Endothelial cell (in vitro differentiated cells): ENCODE data around the gene PSME3IP1. TPM values are rescaled to one million over a fixed set of nuclear protein-coding genes. Genes with fewer than 3 reads are reported as not detected.

Source experiments
- DNase-seq: peaks from one replicate; pipeline ENCODE4 v3.0.0; 2021; ENCODE audit warnings: low spot score
- H3K27ac Mint-ChIP-seq: one replicate; pipeline ENCODE4 v1.8.0; 2021; ENCODE audit warnings: mixed read lengths, inconsistent platforms; ENCODE audit not compliant: unreplicated experiment
- H3K27me3 Mint-ChIP-seq: one replicate; pipeline ENCODE4 v1.8.0; 2021; ENCODE audit warnings: mild to moderate bottlenecking, moderate library complexity, mixed read lengths, inconsistent platforms; ENCODE audit not compliant: unreplicated experiment
- H3K36me3 Mint-ChIP-seq: one replicate; pipeline ENCODE4 v1.8.0; 2021; ENCODE audit warnings: mild to moderate bottlenecking, low read depth, mixed read lengths, inconsistent platforms; ENCODE audit not compliant: unreplicated experiment
- H3K4me1 Mint-ChIP-seq: one replicate; pipeline ENCODE4 v1.8.0; 2021; ENCODE audit warnings: mild to moderate bottlenecking, mixed read lengths, inconsistent platforms; ENCODE audit not compliant: unreplicated experiment
- H3K4me3 Mint-ChIP-seq: one replicate; pipeline ENCODE4 v1.8.0; 2021; ENCODE audit warnings: mild to moderate bottlenecking, mixed read lengths, inconsistent platforms; ENCODE audit not compliant: unreplicated experiment
- H3K9me3 Mint-ChIP-seq: one replicate; pipeline ENCODE4 v1.8.0; 2021; ENCODE audit warnings: mixed read lengths, inconsistent platforms; ENCODE audit not compliant: unreplicated experiment
- total RNA-seq: library from RNA; stranded (reverse); fragmentation: NEBNext Ultra II Directional; extraction: Animal tissue kit (Norgen Biotek cat#: 25700); gene quantifications from one replicate; pipeline ENCODE4 v1.2.1, GENCODE V29; 2021; ENCODE audit not compliant: unreplicated experiment
- TF ChIP-seq, protein P1 (sequence below): fragments of 200-600 bp; sonication (generic); IDR thresholded peaks from one replicate; pipeline ENCODE4 v1.5.0; 2021; ENCODE audit warnings: antibody characterized with exemption; ENCODE audit not compliant: unreplicated experiment

PSME3IP1 gene
- total RNA-seq, 1 donor from 2014 or later, result 84.8 TPM

DNA sequence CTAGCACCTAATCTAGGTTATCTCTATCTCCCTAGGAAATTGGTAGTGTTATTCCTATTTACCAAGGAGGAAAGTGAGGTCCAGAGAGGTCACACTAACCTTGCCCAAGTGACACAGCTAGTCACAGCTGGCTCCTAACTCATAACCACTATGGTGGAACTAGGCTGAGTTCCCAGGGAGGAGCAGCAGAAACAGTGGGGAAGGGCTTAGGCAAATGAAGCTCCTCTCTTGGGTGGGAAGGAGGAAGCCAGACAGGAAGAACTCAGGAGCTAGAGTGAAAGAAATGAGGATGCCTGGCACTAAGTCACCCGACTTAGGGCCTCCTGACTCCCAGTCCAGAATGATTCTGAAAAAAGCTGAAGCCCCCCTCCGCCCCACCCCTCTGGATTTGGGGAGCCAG lies 34.5 kb downstream of the PSME3IP1 start:
- Mint-ChIP-seq H3K4me3 (no peak overlapping the region), H3K27me3 (peaks cover 15% of the 10 kb centered on the region), H3K27ac (peak overlapping the region; percentile 95), H3K36me3 (peaks cover 34% of the 10 kb centered on the region), H3K4me1 (peaks cover 89% of the 10 kb centered on the region), H3K9me3 (no peaks in the 10 kb centered on the region)
- TF ChIP-seq, protein P1, sequence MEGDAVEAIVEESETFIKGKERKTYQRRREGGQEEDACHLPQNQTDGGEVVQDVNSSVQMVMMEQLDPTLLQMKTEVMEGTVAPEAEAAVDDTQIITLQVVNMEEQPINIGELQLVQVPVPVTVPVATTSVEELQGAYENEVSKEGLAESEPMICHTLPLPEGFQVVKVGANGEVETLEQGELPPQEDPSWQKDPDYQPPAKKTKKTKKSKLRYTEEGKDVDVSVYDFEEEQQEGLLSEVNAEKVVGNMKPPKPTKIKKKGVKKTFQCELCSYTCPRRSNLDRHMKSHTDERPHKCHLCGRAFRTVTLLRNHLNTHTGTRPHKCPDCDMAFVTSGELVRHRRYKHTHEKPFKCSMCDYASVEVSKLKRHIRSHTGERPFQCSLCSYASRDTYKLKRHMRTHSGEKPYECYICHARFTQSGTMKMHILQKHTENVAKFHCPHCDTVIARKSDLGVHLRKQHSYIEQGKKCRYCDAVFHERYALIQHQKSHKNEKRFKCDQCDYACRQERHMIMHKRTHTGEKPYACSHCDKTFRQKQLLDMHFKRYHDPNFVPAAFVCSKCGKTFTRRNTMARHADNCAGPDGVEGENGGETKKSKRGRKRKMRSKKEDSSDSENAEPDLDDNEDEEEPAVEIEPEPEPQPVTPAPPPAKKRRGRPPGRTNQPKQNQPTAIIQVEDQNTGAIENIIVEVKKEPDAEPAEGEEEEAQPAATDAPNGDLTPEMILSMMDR, result no peak
- DNase-seq, result no peak

DNA sequence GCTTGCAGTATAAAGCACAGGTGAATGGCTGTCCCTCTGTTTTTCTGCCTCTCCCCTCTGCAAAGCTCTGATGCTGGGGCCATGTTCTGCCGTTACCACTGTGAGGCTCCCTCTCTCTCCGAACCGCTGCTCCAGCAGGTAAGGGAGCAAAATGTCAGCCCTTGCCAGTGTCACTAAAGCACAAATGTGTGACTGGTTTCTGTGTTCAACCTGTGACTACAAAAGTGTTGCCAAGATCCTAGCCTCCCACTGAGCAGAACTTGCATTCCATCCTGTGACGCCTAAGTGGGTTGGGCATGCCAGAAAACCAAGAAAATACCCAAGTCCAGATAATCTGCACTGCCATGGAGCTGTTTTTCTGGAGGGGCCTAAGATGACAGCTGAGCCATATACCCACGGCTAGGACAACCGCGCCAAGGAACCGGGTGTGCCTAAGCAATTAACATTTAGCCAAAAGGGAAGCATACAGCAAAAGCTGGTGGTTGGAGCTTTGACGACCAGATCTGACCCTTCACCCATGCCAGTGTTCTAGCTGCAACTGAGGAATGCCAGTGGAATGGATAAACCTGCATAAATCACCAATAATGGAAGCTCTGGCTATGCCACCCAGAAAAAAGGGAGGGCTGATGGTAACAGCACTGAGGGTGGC lies 35.0 kb downstream of the PSME3IP1 start:
- Mint-ChIP-seq H3K9me3 (no peaks in the 10 kb centered on the region), H3K36me3 (peaks cover 34% of the 10 kb centered on the region), H3K4me1 (peaks cover 87% of the 10 kb centered on the region), H3K27ac (peak overlapping the region; percentile 95), H3K4me3 (peak overlapping the region; percentile 71), H3K27me3 (peaks cover 16% of the 10 kb centered on the region)
- TF ChIP-seq, protein P1, result no peak
- DNase-seq, result no peak

DNA sequence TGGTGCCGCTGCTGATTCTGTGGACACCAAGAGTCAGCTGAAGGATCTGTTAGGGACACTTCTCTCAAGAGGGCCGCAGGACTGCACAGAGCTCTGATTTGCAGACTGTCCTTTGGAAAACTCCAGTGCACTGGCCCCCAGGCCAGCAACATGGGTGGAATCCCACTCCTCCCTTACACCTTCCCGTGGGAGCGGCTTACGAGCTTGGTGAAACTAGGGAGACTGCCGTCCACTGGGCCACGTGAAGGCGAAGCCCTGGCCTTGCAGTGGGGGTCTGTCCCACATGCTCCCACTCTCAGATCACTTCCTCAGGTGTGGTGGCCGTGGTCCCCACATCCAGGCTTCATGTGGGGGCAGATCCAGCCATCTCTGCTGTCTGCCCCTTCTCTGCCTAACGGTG lies 36.4 kb downstream of the PSME3IP1 start:
- H3K9me3 Mint-ChIP-seq, result no peaks in the 10 kb centered on the region
- H3K27ac Mint-ChIP-seq, result no peak overlapping the region
- DNase-seq, result no peak
- TF ChIP-seq, protein P1, result no peak
- H3K36me3 Mint-ChIP-seq, result peaks cover 37% of the 10 kb centered on the region
- peaks cover 21% of the 10 kb centered on the region for H3K27me3 Mint-ChIP-seq
- peaks cover 86% of the 10 kb centered on the region for H3K4me1 Mint-ChIP-seq
- H3K4me3 Mint-ChIP-seq, result no peak overlapping the region

DNA sequence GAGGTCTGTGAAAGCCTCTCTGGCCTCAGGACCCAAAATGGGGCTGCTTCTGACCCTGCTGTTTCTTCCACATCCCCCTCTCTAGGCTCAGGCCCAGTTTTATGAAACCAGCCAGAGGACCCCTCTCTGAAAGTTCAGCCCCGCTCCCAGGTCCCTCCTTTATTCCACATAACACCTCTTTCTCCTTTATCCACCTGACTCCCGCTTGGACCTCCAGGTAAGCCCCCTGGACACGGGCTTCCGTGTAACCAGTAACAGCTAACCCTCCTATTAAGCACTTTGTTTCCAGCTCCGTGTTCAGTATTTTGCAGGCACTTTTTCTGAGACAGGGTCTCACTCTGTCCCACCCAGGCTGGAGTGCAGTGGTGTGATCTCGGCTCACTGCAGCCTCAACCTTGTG lies 37.4 kb downstream of the PSME3IP1 start:
- Mint-ChIP-seq H3K27me3 (peaks cover 21% of the 10 kb centered on the region), H3K36me3 (peaks cover 28% of the 10 kb centered on the region), H3K9me3 (no peaks in the 10 kb centered on the region), H3K27ac (peak overlapping the region; percentile 97), H3K4me1 (peaks cover 85% of the 10 kb centered on the region), H3K4me3 (peak overlapping the region; percentile 66)
- no peak for DNase-seq
- TF ChIP-seq, protein P1, result no peak

DNA sequence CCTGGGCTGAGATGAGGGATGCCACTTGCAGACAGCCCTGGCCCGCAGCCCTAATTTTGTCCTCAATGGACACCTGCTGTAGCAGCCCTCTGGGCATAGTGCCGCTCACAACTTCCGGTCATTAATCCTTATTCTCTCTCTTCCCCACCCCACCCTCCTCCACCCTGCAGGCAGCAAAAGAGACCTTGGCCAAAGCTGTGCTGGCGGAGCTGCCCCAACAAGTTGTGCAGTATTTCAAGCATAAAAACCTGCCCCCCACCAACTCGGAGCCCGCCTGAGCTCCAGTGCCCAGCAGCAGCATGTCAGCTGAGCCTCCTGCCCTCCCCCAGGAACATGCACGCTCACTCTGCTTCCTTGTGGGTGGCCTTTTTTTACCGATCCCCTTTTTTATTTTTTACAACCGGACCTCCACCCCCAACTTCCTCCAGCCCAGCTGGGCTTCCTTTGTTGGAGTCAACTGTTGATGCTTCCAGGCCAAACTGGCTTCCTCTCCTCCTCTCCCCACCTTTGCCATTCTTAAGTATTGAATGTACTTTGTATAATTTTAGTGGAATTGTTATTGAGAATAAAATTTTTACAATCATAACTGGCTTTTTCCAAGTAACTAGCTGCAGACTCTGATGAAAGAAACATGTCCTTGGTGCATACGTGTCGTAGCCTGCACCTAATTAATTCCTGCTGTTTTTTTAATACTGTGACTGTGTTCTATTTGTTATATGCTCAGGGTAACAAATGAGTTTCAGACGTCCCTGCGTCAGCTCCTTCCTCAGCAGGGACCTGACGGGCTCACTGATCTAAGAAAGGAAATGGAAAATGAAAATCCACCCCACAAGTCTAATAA lies 38.2 kb downstream of the PSME3IP1 start:
- Mint-ChIP-seq H3K27me3 (peaks cover 19% of the 10 kb centered on the region), H3K27ac (peak overlapping the region; percentile 97), H3K4me1 (peaks cover 78% of the 10 kb centered on the region), H3K4me3 (peak overlapping the region; percentile 86), H3K9me3 (no peaks in the 10 kb centered on the region), H3K36me3 (peaks cover 20% of the 10 kb centered on the region)
- peak; percentile 27 for DNase-seq
- TF ChIP-seq, protein P1, result no peak
